DMS114 treated with DMSO at 0.1 percent for 48 hours (cell line): ENCODE results near the gene KRT33A.

Experiments
- DNase-seq: peaks from one replicate; lab custom pipeline; 2025; ENCODE audit not compliant: unreplicated experiment; lab: John Stamatoyannopoulos, UW

Gene KRT33A

DNA sequence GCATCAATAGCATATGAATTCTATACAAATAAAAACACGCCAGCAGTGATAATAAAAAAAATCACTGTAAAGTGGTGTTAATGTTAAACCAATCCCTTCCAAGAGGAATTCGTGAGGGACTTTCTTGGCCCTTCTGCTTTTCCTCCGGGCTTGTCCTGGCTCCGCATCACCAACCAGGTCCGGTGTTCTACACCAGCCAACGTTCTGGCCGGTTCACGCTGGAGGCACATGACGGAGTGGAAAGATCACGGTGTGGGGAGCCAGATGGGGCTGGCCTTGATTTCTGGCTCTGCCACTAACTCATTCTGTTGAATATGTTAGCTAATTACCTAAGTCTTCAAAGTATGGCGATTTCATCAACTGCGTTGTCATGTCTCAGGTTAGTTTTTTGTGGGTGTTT, 46.5 kb downstream of the KRT33A start:
- DNase-seq: no peak

DNA sequence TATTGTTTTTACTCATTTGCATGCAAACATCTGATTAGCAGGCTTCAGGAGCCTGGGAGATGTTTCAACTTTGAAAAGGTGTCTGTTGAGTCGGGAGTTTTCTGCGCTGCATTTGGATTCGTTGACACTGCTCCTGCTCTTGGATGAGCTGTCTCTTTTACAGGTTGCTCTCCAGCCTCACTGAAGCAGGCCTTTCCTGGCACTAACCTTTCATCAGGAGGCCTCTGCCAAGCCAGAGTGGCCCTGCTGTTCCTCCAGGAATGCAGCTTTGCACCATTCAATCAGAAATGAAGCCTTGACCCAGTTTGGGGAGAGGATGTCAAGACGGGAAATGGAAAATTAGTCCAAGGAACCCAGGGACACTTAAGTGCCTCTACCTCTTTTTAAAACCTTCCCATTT, 47.6 kb downstream of the KRT33A start:
- no peak for DNase-seq

DNA sequence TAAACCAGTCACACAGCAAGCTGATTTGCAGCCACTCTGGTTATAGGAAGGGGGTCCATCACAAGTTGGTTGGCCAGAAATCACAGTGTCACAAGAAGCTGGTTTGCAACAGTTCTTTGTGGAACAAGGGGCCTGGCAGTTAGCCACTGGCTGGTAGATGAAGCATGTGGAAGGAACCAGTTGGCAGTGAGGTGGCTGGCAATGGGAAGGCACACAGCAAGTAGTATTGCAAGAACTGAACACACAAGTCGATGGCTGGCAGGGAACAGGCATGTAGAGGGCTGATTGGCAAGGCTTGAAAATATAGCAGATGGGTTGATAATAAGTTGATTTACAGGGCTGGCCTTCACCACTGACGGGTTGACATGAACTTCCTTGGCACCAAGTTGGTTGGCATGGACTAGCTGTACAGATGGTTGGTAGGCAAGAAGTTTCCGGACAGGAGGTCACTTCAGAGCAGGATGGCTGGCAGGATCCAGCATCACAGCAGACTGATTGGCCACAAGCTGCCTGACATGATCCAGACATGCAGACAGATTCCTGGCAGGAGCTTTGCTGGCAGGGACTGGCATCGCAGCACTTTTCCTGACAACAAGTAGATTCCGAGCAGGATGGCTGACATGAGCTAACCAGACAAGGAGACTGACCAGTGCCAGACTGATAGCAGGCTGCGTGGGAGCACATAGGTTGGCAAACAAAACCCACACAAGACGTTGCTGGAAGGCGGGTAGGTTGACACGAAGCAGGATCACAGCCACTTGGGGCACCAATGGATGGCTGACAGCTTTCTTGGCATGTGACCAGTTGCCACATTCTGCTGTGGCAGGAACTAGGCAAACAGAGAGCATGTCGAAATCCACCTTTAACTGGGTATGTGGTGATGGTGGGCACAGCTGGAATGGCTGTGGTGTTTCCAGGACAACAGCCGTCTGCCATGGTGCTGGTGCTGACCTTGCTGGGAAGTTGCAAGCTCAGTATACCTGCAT, 48.4 kb downstream of the KRT33A start, which contains the start of gene KRTAP29-1:
TSS of gene KRTAP29-1 (minus strand) at position 936 of the 986 bp plus-strand sequence. CDS start at position 936, 0 bp downstream.
- DNase-seq: no peak

DNA sequence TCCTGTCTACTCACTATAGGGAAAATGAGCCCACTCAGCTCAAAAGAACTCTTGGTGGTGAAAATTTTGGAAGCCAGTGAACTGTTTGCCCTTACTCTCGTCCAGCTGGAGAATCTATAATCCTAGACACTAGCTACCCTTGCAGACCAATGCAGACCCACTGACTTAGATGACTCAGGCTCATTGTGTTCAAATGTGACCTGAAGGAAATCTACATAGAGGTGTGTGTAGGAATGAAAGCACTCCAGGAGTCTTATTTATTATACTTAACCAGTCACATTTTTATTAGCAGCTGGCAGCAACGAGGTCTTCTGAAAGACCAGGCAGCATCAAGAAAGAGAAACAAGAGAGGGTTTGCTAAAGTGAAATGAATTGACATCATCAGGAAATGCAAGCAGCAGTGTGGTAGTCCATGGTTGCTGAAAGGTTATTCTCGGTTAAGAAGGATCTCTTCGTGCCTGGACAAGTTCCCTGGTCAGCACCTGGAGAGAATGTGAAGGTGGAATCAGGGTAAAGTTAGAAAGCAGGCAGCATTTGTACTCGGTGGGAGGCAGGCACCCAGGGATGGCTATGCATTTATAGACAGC, 49.3 kb downstream of the KRT33A start:
- DNase-seq: no peak

- DNase-seq: no peak
Measured at GRCh38 chr17:41298458-41299135, 52.0 kb downstream of the KRT33A start.

DNA sequence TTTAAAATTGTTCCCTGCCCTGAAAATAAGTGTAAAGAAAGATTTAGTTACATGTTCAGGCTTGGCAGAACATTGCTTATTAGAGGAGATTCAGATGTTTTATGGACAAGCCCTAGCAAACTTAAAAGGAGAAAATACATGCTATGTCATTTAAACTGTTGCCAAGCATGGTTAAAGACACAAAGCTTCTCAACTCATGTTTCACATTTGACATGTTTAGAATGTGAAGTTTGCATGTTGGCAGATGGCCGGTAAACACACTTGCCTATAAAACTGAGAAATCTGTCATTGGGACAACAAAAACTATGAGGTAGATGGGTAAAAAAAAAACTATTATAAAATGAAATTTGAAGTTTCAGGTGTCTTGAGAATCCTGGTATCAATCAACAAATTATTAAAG, 53.8 kb downstream of the KRT33A start:
- no peak for DNase-seq
